ENCODE measurements around the gene MSRB3. TPM values are rescaled to one million over a fixed set of nuclear protein-coding genes. Genes with fewer than 3 reads are reported as not detected.

Gene MSRB3
- total RNA-seq, 2 experiments from 2014 or later, result not detected

DNA sequence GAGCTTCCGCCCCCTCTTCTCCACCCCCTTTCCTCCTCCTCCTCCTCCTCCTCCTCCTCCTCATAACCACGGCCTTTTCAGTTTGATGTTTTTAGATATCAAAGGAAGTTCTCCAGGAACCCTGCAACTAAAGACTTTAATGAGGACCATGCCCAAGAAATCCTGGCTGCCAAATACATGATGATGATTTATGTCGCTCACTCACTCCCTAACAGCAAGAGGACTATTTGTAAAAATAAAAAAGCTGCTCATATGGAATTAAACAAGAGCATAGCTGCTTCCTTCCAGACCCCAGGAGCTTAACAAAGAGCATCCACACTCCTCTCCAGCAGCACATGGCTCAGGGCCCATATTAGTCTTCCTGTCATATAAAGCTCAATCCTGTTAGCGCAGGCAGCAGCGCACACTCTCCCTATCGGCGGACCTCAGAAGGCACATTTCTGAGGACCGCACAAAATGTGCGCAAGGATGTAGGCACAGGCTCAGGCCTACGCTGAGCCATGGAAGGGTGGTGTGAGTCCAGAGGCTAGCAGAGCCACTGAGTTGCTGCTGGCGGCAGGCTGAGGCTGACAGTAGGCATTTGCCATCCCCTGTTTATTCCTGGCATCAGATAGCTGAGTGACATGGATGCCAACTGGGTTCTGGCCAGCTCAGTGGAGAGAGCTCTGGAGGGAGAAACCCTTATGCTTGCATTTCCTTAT is 232.8 kb downstream of the MSRB3 start:
- H3K4me3 Mint-ChIP-seq, result no peak overlapping the region
- H3K27me3 Mint-ChIP-seq, result peaks cover 8% of the 10 kb centered on the region
- H3K36me3 Mint-ChIP-seq, result no peaks in the 10 kb centered on the region
- no peak for DNase-seq
- no peaks in the 10 kb centered on the region for H3K9me3 Mint-ChIP-seq
- H3K4me1 Mint-ChIP-seq, result no peaks in the 10 kb centered on the region
- H3K27ac Mint-ChIP-seq, result no peak overlapping the region

DNA sequence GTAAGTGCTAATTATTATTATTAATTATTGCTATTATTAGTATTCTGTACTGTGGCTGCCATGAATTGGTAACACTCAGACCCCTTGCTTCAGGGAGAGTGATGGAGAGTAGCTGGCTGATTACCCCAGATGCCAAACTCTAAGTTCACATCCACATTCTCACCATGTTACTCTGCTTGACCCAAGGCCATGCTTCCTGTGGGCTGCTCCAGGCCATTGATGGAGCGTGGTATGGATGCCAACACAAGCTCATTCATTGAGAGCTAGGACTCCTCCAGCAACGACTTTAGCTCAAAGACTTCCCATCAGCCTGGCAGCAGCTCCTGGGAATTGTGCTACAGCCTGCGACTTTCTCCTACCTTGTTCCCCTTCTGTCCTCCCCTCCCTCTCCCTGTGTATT is 233.4 kb downstream of the MSRB3 start:
- H3K27ac Mint-ChIP-seq, result no peak overlapping the region
- H3K9me3 Mint-ChIP-seq, result no peaks in the 10 kb centered on the region
- DNase-seq, result no peak
- no peak overlapping the region for H3K4me3 Mint-ChIP-seq
- H3K27me3 Mint-ChIP-seq, result peaks cover 8% of the 10 kb centered on the region
- H3K36me3 Mint-ChIP-seq, result no peaks in the 10 kb centered on the region
- no peaks in the 10 kb centered on the region for H3K4me1 Mint-ChIP-seq

Other genes with a start within 250 kb of the MSRB3 start
- under 1 TPM; 0.10 TPM for gene WIF1, start 157.4 kb upstream of the MSRB3 start, total RNA-seq
- 10 to 100 TPM; 21.2 to 21.3 TPM for gene LEMD3, start 109.1 kb upstream of the MSRB3 start, total RNA-seq

All from activated naive CD8-positive, alpha-beta T cell treated with anti-CD3 and anti-CD28 coated beads for 36 hours (primary cell).